MM.1S (cell line): ENCODE data around the gene IL17C.

Source experiments
- EZH2 ChIP-seq: fragments of 300-600 bp; sonication (generic); optimal IDR thresholded peaks from 2 replicates; pipeline ENCODE3; 2017; ENCODE audit warnings: low read depth, mild to moderate bottlenecking, antibody characterized with exemption, low read length, mixed read lengths
- EZH2phosphoT487 ChIP-seq: fragments of 300-600 bp; sonication (generic); IDR thresholded peaks from 2 replicates; pipeline ENCODE4 v1.6.1; 2018; ENCODE audit warnings: antibody characterized with exemption, low read length
- TF ChIP-seq, protein P1 (sequence below): fragments of 300-600 bp; sonication (generic); IDR thresholded peaks from 2 replicates; pipeline ENCODE4 v1.5.1; 2016; ENCODE audit warnings: antibody characterized with exemption, low read length, mixed read lengths

DNA sequence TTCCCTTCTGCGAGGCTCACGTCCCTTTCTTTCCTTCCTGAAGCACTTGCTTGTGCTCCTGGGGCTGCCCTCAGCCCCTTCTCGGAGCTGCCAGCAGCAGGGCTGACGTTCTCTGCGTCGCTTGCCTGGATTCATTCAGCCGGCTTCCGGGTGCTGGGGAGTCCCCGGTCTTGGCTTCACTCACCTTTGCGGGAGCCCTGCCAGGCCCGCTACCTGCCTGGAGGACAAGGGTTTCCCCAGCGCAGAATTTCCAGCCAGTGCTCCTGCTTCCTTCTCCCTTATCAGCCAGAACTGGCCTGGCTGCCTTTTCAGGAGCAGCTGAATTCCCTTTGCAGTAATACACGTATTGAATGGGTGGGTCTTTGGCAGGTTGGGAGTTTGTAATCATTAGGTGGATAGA lies 22.1 kb upstream of the IL17C start:
- TF ChIP-seq, protein P1, sequence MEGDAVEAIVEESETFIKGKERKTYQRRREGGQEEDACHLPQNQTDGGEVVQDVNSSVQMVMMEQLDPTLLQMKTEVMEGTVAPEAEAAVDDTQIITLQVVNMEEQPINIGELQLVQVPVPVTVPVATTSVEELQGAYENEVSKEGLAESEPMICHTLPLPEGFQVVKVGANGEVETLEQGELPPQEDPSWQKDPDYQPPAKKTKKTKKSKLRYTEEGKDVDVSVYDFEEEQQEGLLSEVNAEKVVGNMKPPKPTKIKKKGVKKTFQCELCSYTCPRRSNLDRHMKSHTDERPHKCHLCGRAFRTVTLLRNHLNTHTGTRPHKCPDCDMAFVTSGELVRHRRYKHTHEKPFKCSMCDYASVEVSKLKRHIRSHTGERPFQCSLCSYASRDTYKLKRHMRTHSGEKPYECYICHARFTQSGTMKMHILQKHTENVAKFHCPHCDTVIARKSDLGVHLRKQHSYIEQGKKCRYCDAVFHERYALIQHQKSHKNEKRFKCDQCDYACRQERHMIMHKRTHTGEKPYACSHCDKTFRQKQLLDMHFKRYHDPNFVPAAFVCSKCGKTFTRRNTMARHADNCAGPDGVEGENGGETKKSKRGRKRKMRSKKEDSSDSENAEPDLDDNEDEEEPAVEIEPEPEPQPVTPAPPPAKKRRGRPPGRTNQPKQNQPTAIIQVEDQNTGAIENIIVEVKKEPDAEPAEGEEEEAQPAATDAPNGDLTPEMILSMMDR: no peak
- TF ChIP-seq EZH2phosphoT487 (no peak), EZH2 (no peak)
